Measurements from ENCODE around the gene HMGCR. TPM values are rescaled to one million over a fixed set of nuclear protein-coding genes. Genes with fewer than 3 reads are reported as not detected.
"Not testable (repeated sequence)": the region's sequence is repeated elsewhere in the genome, so short reads cannot be mapped to it uniquely, and the experiment has no call there.

Gene HMGCR
- total RNA-seq, result 4.9 TPM

DNA sequence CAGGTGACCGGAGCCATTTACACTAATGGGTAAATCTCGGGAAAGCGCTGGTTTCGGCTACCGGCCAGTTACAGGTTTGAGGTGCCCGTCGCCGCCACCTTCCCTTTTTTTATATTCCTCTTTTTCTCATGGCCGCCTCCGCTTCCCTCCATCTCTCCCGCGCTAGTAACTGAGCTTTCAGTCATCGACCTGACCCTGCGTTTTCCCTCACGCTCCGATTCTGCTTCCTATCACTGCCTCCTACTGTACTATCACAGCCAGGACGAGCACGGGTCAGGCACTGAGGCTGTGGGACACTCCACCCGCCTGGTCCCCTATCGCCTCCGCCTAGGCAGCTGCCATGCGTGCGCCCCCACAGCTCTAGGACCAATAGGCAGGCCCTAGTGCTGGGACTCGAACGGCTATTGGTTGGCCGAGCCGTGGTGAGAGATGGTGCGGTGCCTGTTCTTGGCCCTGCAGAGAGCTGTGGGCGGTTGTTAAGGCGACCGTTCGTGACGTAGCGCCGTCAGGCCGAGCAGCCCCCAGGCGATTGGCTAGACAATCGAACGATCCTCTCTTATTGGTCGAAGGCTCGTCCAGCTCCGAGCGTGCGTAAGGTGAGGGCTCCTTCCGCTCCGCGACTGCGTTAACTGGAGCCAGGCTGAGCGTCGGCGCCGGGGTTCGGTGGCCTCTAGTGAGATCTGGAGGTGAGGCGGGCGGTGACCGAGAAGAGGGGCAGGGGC is at the start of gene HMGCR:
TSS of gene HMGCR (plus strand) at position 606 of the 722 bp plus-strand sequence. CDS start 5,386 bp downstream, outside the sequence.
- DNase-seq (ENCODE audit: low spot score in 2 of 2), result peak; percentile 98 to 99
- H3K27me3 ChIP-seq, result no peaks in the 10 kb centered on the region
- H3K36me3 ChIP-seq, result no peaks in the 10 kb centered on the region
- peak within 1 kb of the TSS; percentile 69 to 78 for H3K4me3 ChIP-seq
- H3K27ac ChIP-seq, result peak within 1 kb of the TSS; percentile 75 to 87
- no peaks in the 10 kb centered on the region for H3K9me3 ChIP-seq
- TF ChIP-seq CTCF (IDR thresholded peaks at IDR 0.05), result peak in 1 of 3 experiments; percentile 7
- H3K4me1 ChIP-seq, result peaks cover 0 to 2% of the 10 kb centered on the region in 2 donors
- intact Hi-C loops (cut with DNase I), result loop anchor here (1.0 to 10.0 kb wide), 8 partner anchors 99 to 652 kb away; partner anchors contain the start of genes CERT1, GCNT4, GFM2 and HEXB

DNA sequence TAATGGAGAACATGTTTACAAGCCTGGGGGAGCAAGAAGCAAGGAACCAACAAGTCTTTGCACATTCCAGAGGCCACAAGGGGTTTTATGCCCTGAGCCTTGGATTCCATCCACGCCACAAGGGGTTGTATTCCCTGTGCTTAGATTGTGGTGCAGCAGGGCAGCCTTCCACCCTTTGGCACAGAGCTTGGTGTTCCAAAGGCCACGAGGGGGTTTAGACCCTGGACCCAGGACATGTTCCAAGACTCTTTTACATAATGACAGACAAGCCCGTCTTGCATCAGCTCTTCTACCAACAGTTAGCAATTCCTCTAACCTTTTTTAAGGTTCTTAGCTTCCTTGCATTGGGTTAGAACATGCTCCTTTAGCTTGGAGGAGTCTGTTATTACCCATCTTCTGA is 45.2 kb upstream of the HMGCR start:
- H3K36me3 ChIP-seq; H3K9me3 ChIP-seq; DNase-seq (ENCODE audit: low spot score in 2 of 2); H3K4me1 ChIP-seq; H3K27ac ChIP-seq; H3K4me3 ChIP-seq; H3K27me3 ChIP-seq; intact Hi-C loops (cut with DNase I): not testable (repeated sequence)

DNA sequence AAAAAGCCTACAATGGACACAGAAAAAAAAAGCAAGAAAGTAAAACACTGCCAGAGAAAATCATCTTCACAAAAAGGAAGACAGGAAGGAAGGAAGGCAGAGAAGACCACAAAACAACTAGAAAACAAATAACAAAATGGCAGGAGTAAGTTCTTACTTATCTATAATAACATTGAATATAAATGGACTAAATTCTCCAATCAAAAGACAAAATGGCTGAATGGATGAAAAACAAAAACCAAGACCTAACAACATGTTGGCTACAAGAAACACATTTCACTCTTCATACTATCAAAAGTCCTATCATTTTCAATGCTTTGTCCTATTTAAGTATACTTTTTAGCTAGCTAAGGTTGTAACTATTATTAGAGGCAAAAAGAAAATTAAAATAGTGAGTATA is 36.9 kb upstream of the HMGCR start:
- DNase-seq (ENCODE audit: low spot score in 2 of 2), result no peak
- Histone ChIP-seq H3K4me3 (no peak overlapping the region), H3K27me3 (no peaks in the 10 kb centered on the region), H3K27ac (no peak overlapping the region), H3K9me3 (peaks cover 0 to 3% of the 10 kb centered on the region in 2 donors), H3K36me3 (no peaks in the 10 kb centered on the region), H3K4me1 (no peaks in the 10 kb centered on the region)
- no peak for TF ChIP-seq CTCF (IDR thresholded peaks at IDR 0.05)
- intact Hi-C loops (cut with DNase I), result no loop called here

DNA sequence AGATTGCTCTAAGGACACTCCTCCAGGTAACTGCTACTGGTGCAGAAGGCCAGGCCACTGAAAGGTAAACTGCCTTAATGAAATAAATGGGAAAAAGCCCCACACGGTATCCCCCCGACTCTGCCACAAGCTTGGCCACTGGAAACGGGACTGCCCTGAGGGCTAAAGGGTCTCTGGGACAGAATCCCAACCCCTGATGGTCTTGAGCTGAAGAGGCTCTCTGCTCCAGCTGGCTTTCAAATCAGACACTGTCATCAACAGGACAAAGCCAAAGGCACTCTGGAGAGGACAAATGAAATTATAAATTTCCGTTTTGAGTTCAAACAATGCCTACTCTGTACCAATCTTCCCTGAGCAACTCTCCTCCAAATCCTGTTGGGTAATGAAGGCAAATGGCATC is 33.6 kb upstream of the HMGCR start:
- intact Hi-C loops (cut with DNase I), result no loop called here
- H3K27me3 ChIP-seq, result no peaks in the 10 kb centered on the region
- H3K4me1 ChIP-seq, result no peaks in the 10 kb centered on the region
- H3K27ac ChIP-seq, result no peak overlapping the region
- H3K9me3 ChIP-seq, result peaks cover 0 to under 1% of the 10 kb centered on the region in 2 donors
- no peak for TF ChIP-seq CTCF (IDR thresholded peaks at IDR 0.05)
- no peaks in the 10 kb centered on the region for H3K36me3 ChIP-seq
- no peak for DNase-seq (ENCODE audit: low spot score in 2 of 2)
- no peak overlapping the region for H3K4me3 ChIP-seq

DNA sequence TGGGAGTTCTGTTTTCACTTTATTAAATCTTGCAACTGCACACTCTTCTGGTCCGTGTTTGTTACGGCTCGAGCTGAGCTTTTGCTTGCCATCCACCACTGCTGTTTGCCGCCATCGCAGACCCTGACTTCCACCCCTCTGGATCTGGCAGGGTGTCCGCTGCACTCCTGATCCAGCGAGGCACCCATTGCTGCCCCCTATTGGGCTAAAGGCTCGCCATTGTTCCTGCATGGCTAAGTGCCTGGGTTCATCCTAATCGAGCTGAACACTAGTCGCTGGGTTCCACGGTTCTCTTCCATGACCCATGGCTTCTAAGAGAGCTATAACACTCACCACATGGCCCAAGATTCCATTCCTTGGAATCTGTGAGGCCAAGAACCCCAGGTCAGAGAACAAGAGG is 32.5 kb upstream of the HMGCR start:
- H3K4me3 ChIP-seq; intact Hi-C loops (cut with DNase I); H3K27ac ChIP-seq; H3K4me1 ChIP-seq; H3K9me3 ChIP-seq; H3K36me3 ChIP-seq; H3K27me3 ChIP-seq; DNase-seq (ENCODE audit: low spot score in 2 of 2): not testable (repeated sequence)

DNA sequence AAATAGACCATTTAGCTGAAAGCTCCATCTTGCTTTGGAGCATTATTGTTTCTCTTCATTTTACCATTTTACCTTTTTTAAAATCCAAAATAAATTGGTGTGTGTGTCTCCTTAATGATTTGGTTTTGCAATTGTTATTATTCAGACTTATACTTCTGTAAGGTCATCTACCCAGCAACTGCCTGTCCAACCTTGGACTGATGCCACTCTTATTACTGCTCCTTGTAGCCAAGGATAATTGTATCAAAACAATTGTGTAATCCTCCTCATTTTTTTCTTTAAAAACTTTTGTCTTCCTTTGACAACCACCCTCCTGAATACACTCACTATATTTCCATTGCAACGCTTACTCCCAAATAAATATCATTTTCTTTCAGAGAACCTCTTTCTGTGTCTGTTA is 30.3 kb upstream of the HMGCR start:
- intact Hi-C loops (cut with DNase I), result no loop called here

More for the DNA sequence above, 30.3 kb upstream of the HMGCR start:
- DNase-seq (ENCODE audit: low spot score in 2 of 2), result no peak
- H3K27me3 ChIP-seq, result no peaks in the 10 kb centered on the region
- H3K9me3 ChIP-seq, result no peaks in the 10 kb centered on the region
- no peak overlapping the region for H3K4me3 ChIP-seq
- H3K36me3 ChIP-seq, result no peaks in the 10 kb centered on the region
- no peak for TF ChIP-seq CTCF (IDR thresholded peaks at IDR 0.05)
- no peak overlapping the region for H3K27ac ChIP-seq
- no peaks in the 10 kb centered on the region for H3K4me1 ChIP-seq

All from ascending aorta (tissue), 2 donors.